Right lobe of liver (tissue), 6 donors: ENCODE data around the gene SLC26A8. TPM values are rescaled to one million over a fixed set of nuclear protein-coding genes. Genes with fewer than 3 reads are reported as not detected.

ENCODE experiments used
- ATAC-seq, 4 donors: fragments of 200-7000 bp; cut with Tn5 transposase; one replicate each; pipeline ENCODE4 v1.9.1; 2020; ENCODE audit warnings: mild to moderate bottlenecking in 4 of 4, moderate library complexity in 4 of 4
- DNase-seq, 3 donors: peaks; one replicate each; pipeline ENCODE4 v3.0.0-alpha.2; 2020
- H3K27ac ChIP-seq, 3 donors: fragments of 200-600 bp; one replicate each; pipeline ENCODE4 v1.8.0; 2022
- H3K27me3 ChIP-seq, 2 donors: fragments of 200-600 bp; one replicate each; pipeline ENCODE4 v1.8.0; 2022
- H3K36me3 ChIP-seq, 4 donors: fragments of 200-600 bp; sonication (generic) in 1 of 4; one replicate each; pipeline versions ENCODE4 v1.5.1 to v1.8.0; 2017 to 2022; ENCODE audit warnings: control low read depth in 1 of 4
- H3K4me1 ChIP-seq, 4 donors: fragments of 200-600 bp; sonication (generic) in 1 of 4; one replicate each; pipeline versions ENCODE4 v1.5.1 to v1.8.0; 2017 to 2022; ENCODE audit warnings: control low read depth in 1 of 4
- H3K4me3 ChIP-seq, 3 donors: fragments of 200-600 bp; one replicate each; pipeline ENCODE4 v1.8.0; 2022
- H3K9me3 ChIP-seq, 4 donors: fragments of 200-600 bp; sonication (generic) in 1 of 4; one replicate each; pipeline versions ENCODE4 v1.5.1 to v1.8.0; 2017 to 2022; ENCODE audit warnings: control low read depth in 1 of 4
- POLR2A ChIP-seq: fragments of 450-650 bp; IDR thresholded peaks from one replicate; pipeline ENCODE4 v1.6.1; 2017; ENCODE audit warnings: antibody characterized with exemption, mild to moderate bottlenecking
- WGBS: methylation state at CpG from one replicate; pipeline ENCODE4 v1.1.6; 2018; ENCODE audit warnings: low coverage, low lambda C conversion rate; ENCODE audit not compliant: insufficient coverage; ENCODE audit errors: missing lambda C conversion rate; 5-methylcytosine and 5-hydroxymethylcytosine counted together
- intact Hi-C, 2 donors: fragments of 100-400 bp; cut with DNase I; formaldehyde crosslinking; loops; one replicate each; pipeline versions ENCODE4 v1.11.2 to v1.14.1; 2022
- total RNA-seq, 6 experiments: library from RNA; depleted of rRNA in 2 of 6; stranded (reverse); fragments of >200 nt in 2 of 6; fragmentation: NEBNext Ultra II Directional in 3 of 6; extraction: Animal tissue kit (Norgen Biotek cat#: 25700) in 3 of 6; gene quantifications; one replicate each; pipeline versions ENCODE4 v1.1.0 to v1.2.4, GENCODE V29; 2016 to 2023
- TF ChIP-seq, protein P1 (sequence below), 4 donors: fragments of 200-600 bp in 3 of 4; fragments of 450-650 bp in 1 of 4; IDR thresholded peaks; one replicate each; pipeline versions ENCODE4 v1.5.1 to v1.8.0; 2016 to 2022; ENCODE audit warnings: antibody characterized with exemption in 4 of 4, mild to moderate bottlenecking in 2 of 4
- donor health status: DM: no; HTN: yes; CAD: no.
- donor health status: DM: no; HTN: no; CAD: no.
- donor health status: DM: no; HTN: no; CAD: no.
- donor health status: DM: no; HTN: yes; CAD: no.
- donor health status: DM: no; HTN: yes; CAD: no.

Gene SLC26A8
- total RNA-seq, 6 experiments from 2014 or later, result 0.06 to 0.33 (median 0.09) TPM

DNA sequence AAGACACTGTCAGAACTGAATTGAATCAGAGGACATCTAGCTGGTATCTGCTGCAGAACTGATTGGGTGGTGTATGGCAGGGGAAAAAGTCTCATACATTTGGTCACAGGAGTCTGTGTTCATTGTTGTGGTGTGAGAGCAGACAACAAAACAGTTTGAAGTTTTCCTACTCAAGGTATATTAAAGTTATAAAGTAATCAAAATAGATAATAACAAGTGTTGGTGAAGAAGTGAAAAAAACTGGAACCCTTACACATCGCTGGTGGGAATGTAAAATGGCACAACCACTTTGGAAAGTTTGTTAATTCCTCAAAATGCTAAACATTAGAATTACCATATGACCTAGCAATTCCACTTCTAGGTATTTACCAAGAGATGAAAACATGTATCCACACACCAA, 128.2 kb downstream of the SLC26A8 start:
- intact Hi-C loops, result no loop called here
- no peak for DNase-seq
- no peaks in the 10 kb centered on the region for H3K9me3 ChIP-seq
- H3K4me3 ChIP-seq, result no peak overlapping the region
- no peak overlapping the region for H3K27ac ChIP-seq
- no peaks in the 10 kb centered on the region for H3K27me3 ChIP-seq
- ATAC-seq, result no peak
- H3K4me1 ChIP-seq, result no peaks in the 10 kb centered on the region
- TF ChIP-seq POLR2A, result no peak
- TF ChIP-seq, protein P1, sequence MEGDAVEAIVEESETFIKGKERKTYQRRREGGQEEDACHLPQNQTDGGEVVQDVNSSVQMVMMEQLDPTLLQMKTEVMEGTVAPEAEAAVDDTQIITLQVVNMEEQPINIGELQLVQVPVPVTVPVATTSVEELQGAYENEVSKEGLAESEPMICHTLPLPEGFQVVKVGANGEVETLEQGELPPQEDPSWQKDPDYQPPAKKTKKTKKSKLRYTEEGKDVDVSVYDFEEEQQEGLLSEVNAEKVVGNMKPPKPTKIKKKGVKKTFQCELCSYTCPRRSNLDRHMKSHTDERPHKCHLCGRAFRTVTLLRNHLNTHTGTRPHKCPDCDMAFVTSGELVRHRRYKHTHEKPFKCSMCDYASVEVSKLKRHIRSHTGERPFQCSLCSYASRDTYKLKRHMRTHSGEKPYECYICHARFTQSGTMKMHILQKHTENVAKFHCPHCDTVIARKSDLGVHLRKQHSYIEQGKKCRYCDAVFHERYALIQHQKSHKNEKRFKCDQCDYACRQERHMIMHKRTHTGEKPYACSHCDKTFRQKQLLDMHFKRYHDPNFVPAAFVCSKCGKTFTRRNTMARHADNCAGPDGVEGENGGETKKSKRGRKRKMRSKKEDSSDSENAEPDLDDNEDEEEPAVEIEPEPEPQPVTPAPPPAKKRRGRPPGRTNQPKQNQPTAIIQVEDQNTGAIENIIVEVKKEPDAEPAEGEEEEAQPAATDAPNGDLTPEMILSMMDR (IDR thresholded peaks at IDR 0.05), result no peak
- WGBS, result 93% methylated on average over 1 of the region's 1 CpG
- no peaks in the 10 kb centered on the region for H3K36me3 ChIP-seq

DNA sequence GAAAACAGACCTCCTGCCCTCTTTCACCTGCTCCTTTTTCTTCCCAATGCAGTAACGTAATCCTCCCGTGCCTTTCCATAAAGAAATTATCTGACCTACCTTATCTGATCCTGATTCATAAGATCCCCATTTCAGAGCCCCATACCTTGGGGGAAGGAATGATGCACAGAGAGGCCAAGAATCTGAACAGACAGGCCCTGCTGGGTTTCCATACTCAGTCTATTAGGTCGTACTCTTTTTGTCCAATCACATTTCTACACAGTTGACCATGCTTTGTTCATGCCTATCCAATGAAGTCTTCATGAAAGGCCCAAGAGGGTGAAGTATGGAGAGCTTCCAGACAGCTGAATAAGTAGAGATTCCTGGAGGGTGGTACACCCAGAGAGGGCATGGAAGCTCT, 128.9 kb downstream of the SLC26A8 start:
- Histone ChIP-seq H3K27ac (no peak overlapping the region), H3K4me1 (no peaks in the 10 kb centered on the region), H3K27me3 (no peaks in the 10 kb centered on the region), H3K9me3 (no peaks in the 10 kb centered on the region), H3K36me3 (no peaks in the 10 kb centered on the region), H3K4me3 (no peak overlapping the region)
- DNase-seq (no peak), ATAC-seq (no peak)
- intact Hi-C loops, result no loop called here
- WGBS, result 100% methylated on average over 1 of the region's 3 CpGs
- TF ChIP-seq, protein P1 (IDR thresholded peaks at IDR 0.05), result no peak
- no peak for TF ChIP-seq POLR2A

DNA sequence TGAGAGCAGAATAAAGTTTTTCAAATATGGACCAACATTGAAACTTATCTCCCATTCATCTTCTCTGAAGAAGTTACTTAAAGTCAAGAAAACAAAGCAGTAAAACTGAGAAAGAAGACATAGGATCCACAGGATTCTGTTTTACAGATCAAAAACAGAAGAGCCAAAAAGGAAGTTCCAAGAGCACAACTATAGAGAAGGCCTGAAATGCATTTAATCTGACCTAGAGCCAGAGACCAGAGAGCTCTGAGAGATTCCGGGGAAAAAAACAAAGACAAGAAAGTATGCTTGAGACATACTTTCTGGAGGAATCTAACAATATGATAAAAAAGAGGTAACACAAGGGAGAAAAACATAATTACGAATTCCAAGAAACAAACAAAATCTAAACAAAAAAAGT, 129.7 kb downstream of the SLC26A8 start:
- no peak overlapping the region for H3K27ac ChIP-seq
- no peaks in the 10 kb centered on the region for H3K27me3 ChIP-seq
- TF ChIP-seq POLR2A, result no peak
- TF ChIP-seq, protein P1 (IDR thresholded peaks at IDR 0.05), result no peak
- DNase-seq (no peak), ATAC-seq (no peak)
- no peak overlapping the region for H3K4me3 ChIP-seq
- intact Hi-C loops, result no loop called here
- WGBS, result 69% methylated on average over 2 of the region's 2 CpGs
- no peaks in the 10 kb centered on the region for H3K36me3 ChIP-seq
- H3K9me3 ChIP-seq, result no peaks in the 10 kb centered on the region
- no peaks in the 10 kb centered on the region for H3K4me1 ChIP-seq

Other genes with a start within 250 kb of the SLC26A8 start
- gene CLPSL2, start 248.0 kb downstream of the SLC26A8 start, total RNA-seq, result not detected
- gene CLPSL1, start 243.6 kb downstream of the SLC26A8 start, total RNA-seq, result not detected
- gene CLPS, start 227.3 kb downstream of the SLC26A8 start, total RNA-seq, result not detected
- not detected for gene LHFPL5, start 219.3 kb downstream of the SLC26A8 start, total RNA-seq
- gene SRPK1, start 103.5 kb downstream of the SLC26A8 start, total RNA-seq, result 10 to 100 TPM; 18.4 to 64.1 (median 26.4) TPM
- 10 to 100 TPM; 37.9 to 53.3 (median 45.3) TPM for gene MAPK14, start 3.2 kb upstream of the SLC26A8 start, total RNA-seq
- 1 to 10 TPM; 2.2 to 5.0 (median 3.0) TPM for gene MAPK13, start 105.9 kb upstream of the SLC26A8 start, total RNA-seq
- 10 to 100 TPM; 14.2 to 20.8 (median 18.6) TPM for gene BRPF3, start 172.1 kb upstream of the SLC26A8 start, total RNA-seq
- not detected for gene PNPLA1, start 245.4 kb upstream of the SLC26A8 start, total RNA-seq